Right lobe of liver (tissue), 4 donors: ENCODE results near the gene CTDP1.

Source experiments
- CTCF ChIP-seq, 4 donors: fragments of 200-600 bp in 3 of 4; fragments of 450-650 bp in 1 of 4; IDR thresholded peaks; one replicate each; pipeline versions ENCODE4 v1.5.1 to v1.8.0; 2016 to 2022; ENCODE audit warnings: antibody characterized with exemption in 4 of 4, mild to moderate bottlenecking in 2 of 4
- POLR2A ChIP-seq: fragments of 450-650 bp; IDR thresholded peaks from one replicate; pipeline ENCODE4 v1.6.1; 2017; ENCODE audit warnings: antibody characterized with exemption, mild to moderate bottlenecking
- donor health status: DM: no; HTN: no; CAD: no.
- donor health status: DM: no; HTN: no; CAD: no.
- donor health status: DM: no; HTN: yes; CAD: no.

GRCh38 chr18:79712206-79712857 is 32.7 kb downstream of the CTDP1 start:
- TF ChIP-seq CTCF (IDR thresholded peaks at IDR 0.05) (no peak), POLR2A (no peak)
